GM12891 (cell line): ENCODE data around the gene GNPTG.
A peak's percentile ranks its signal among the peaks of the same experiment; 100 is the strongest.

Source experiments
- DNase-seq: peaks from one replicate; pipeline ENCODE4 v3.0.0; 2011; ENCODE audit warnings: low spot score; ENCODE audit not compliant: insufficient read length
- FAIRE-seq: peaks from 2 replicates; lab custom pipeline; 2011; peaks lifted over from hg19 to GRCh38; lab: Jason Lieb, UNC
- PAX5 ChIP-seq: IDR thresholded peaks from 2 replicates; pipeline ENCODE4 v1.6.1; 2011; ENCODE audit warnings: low read length, moderate library complexity, mild to moderate bottlenecking; ENCODE audit not compliant: insufficient read depth, severe bottlenecking
- POLR2A ChIP-seq: IDR thresholded peaks from 2 replicates; pipeline ENCODE4 v1.6.1; 2011; ENCODE audit warnings: low read depth, low read length, control low read depth
- POLR2AphosphoS5 ChIP-seq: IDR thresholded peaks from 2 replicates; pipeline ENCODE4 v1.6.1; 2011; ENCODE audit warnings: low read depth, low read length, control low read depth
- POU2F2 ChIP-seq: IDR thresholded peaks from 2 replicates; pipeline ENCODE4 v1.6.1; 2011; ENCODE audit warnings: low read depth, mild to moderate bottlenecking, control low read depth, low read length, moderate library complexity
- SPI1 ChIP-seq: IDR thresholded peaks from 2 replicates; pipeline ENCODE4 v1.6.1; 2011; ENCODE audit warnings: low read depth, low read length, control low read depth
- TAF1 ChIP-seq: IDR thresholded peaks from 2 replicates; pipeline ENCODE4 v1.6.1; 2011; ENCODE audit warnings: low read depth, low read length, control low read depth

The GNPTG gene

DNA sequence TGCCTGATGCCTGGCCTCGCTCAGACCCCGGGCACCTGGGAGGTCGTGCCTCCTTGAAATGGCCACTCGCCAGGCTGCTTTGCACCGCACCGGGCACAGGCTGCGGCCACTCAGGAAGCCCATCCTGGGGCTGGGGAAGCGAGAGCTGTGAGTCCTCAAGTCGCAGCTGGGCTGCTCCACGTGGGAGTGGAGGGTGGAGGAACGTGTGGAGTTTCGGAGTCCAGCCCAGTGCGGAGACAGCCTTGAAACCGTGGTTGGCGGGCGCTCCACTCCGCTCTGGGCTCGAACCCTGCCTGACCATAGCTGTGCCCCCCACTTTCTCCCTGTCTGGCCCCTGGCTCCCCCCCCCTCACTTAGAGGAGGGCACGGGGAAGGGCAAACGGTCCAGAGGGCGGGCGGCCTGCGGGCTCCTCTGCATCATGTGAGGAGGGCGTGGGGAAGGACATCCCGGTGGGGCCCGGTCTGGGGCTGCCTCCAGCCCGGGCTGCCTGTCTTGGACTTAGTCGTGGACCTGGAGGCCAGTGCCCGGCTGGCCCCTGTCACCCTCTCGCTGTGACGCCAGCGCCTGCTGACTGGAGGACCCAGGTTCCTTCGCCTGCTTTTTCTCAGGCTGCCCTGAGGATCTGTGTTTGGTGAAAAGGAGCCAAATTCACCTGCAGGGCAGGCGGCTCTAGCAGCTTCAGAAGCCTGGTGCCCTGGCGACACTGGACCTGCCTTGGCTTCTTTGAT is 39.8 kb upstream of the GNPTG start:
- TF ChIP-seq POLR2AphosphoS5 (no peak), TAF1 (no peak), SPI1 (no peak), PAX5 (no peak), POLR2A (no peak), POU2F2 (no peak)
- DNase-seq (no peak), FAIRE-seq (no peak)

DNA sequence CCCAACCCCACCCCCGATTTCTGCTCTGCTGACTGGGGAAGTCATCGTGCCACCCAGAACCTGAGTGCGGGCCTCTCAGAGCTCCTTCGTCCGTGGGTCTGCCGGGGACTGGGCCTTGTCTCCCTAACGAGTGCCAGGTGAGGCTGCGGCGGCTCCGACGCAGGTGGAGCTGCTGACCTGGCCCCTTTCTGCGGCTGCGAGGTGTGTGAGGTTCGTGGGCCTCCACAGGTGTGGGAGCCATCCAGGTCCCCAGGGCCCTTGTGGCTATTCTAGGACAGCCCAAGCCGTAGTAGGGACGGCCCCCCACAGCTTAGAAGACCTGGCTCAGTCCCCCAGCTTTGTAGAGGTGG is 39.3 kb upstream of the GNPTG start:
- FAIRE-seq = no peak
- TF ChIP-seq TAF1 (no peak), POLR2A (no peak), SPI1 (no peak), PAX5 (no peak), POU2F2 (no peak), POLR2AphosphoS5 (no peak)
- DNase-seq = no peak

DNA sequence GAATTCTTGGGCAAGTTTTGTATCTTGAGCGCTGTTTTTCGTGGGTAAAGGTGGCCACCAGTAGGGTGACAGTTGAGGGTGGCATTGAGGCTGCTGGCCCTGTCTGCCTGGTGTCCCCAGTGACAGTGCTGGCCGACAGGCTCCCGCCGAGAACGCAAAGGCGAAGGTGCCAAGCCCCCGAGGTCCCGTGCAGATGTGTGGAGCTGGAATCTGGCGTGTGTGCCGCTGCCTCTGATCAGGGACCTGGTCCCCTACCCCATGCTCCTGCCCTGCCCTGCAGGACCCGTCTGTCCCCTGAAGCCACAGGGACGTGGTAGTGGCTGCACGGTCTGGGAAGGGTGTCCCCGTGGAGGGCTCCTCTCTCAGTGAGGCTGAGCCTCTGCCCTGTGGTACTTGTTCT is 38.8 kb upstream of the GNPTG start:
- TF ChIP-seq TAF1 (no peak), POLR2A (no peak), POLR2AphosphoS5 (no peak)
- FAIRE-seq = no peak
- no peak for DNase-seq

DNA sequence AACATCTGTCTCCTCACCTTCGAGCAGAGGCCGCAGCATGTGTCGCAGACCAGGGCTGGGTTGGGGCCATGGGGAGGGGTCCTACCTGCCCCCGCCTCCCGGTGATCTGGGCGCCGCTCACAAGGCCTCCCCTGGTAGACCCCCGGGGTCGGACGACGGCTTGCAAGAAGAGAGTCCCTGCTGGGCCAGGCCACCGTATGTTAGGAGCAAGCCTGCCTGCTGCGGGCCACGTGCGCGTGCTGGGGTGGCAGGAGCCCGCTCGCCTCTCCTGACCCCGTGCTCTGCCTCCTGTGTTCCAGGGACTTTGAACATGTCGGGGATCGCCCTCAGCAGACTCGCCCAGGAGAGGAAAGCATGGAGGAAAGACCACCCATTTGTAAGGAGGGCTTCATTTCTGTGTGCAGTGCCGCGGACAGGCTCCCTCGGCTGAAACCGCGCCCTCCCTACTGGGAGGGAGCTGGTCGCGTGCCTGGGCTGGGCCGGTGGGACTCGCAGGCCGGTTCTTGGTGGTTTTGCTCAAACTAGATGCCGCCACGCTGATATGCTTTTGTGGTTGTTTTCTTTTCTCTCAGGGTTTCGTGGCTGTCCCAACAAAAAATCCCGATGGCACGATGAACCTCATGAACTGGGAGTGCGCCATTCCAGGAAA is 37.9 kb upstream of the GNPTG start:
- TF ChIP-seq POLR2A = 0 out of 2 replicates have a peak, but pooled peaks have one; percentile 18
- no peak for TF ChIP-seq SPI1
- FAIRE-seq = no peak

DNA sequence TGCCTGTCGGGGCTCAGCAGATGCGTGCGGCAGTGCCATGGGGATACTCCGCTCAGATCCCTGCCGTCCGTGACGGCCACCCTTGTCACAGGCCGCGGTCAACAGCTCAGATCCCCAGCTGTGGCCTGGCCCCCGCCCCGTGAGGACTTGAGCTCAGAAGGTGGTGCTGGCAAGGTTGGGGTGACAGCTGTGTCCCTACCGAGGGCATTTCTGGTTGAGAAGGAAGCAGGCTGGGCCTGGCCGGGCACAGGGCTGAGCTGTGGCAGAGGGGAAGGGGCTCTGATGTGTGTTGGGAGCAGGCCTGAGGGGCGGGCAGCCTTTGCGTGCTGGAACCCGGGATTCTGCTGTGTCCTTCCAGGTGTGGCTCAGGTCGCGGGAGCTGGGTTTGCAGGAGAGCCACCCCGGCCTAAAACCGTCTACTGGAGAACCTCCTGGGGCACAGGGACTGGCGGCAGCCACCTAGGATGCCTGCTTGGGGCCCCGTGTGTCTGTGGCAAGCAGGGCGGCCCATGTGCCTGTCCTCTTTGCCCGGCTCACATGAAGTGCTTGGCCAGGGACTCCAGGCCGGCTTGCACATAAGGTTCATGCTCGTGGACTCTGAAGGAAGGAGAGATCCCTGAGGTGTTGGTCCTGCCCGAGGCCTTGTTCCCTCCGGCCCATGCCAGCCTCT is 37.2 kb upstream of the GNPTG start:
- TF ChIP-seq POLR2AphosphoS5 = peak; percentile 53
- no peak for TF ChIP-seq PAX5
- TF ChIP-seq POLR2A = 0 out of 2 replicates have a peak, but pooled peaks have one; percentile 15
- DNase-seq = no peak

More for the DNA sequence above, 37.9 kb upstream of the GNPTG start:
- no peak for DNase-seq

DNA sequence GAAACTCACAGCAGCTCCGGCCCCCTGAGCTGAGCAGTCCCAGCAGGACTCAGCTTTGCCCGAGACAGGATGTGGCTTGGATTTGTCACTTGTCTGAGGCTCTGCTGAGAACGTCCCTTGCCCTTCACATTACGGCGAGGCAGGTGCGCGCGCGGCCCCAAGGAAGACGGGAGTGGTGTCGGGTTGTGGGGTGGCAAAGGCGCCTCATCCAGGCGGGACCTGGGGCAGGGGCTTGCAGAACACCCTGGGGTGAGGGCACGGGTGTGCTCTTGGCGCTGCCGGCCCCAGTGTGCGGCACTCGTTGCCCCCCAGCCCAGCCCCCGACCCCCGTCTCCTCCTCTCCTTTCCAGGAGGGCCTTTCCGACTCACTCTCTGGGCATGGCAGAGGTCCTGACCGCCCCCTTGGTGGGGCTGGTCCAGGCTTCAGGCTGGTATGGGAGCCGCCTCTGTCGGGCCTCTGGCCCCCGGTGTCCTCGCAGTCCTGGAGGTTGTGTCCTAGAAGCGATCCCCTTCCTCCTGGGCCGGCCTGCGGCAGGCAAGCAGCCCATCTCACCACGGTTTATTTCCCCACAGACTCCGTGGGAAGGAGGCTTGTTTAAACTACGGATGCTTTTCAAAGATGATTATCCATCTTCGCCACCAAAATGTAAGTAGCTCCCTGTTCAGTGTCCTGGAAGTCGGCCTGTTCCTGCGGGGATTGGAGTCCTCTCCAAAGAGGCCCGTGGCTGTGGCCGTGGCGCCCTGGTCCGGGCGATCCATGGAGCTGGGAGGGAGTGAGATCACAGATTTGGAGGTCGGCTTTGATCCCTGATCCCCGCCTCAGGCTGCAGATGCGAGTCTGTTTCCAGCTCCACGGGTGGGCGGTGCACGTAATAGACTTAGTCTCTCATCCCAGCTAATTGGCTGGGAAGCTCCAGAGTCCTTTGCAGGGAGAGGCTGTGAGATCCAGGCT is 36.4 kb upstream of the GNPTG start:
- FAIRE-seq (no peak), DNase-seq (no peak)
- TF ChIP-seq TAF1 (no peak), POLR2AphosphoS5 (peak; percentile 21; the same call in 1 of the 2 replicates)

More for the DNA sequence above, 37.2 kb upstream of the GNPTG start:
- FAIRE-seq = no peak

DNA sequence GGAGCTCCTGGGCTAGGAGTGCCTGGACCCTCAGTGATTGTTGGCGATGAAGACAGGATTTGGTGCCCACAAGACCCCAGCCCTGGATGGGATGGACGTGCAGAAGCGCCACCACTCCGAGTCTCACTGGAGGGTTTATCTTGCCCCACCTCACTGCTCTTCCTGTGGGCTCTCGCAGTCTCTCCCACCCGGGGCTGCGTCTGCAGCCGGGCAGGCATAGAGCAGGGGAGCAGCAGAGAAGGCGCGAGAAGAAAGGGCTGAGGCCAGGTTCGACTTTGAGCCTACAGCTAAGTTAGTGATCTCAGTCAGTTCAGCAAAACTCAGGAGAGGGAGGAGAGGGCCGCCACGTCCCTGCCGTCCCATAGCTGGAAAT is 35.7 kb upstream of the GNPTG start:
- no peak for TF ChIP-seq PAX5
- no peak for TF ChIP-seq SPI1
- TF ChIP-seq POLR2A = no peak
- 0 out of 2 replicates have a peak, but pooled peaks have one; percentile 24 for TF ChIP-seq POLR2AphosphoS5
- FAIRE-seq (no peak), DNase-seq (no peak)

DNA sequence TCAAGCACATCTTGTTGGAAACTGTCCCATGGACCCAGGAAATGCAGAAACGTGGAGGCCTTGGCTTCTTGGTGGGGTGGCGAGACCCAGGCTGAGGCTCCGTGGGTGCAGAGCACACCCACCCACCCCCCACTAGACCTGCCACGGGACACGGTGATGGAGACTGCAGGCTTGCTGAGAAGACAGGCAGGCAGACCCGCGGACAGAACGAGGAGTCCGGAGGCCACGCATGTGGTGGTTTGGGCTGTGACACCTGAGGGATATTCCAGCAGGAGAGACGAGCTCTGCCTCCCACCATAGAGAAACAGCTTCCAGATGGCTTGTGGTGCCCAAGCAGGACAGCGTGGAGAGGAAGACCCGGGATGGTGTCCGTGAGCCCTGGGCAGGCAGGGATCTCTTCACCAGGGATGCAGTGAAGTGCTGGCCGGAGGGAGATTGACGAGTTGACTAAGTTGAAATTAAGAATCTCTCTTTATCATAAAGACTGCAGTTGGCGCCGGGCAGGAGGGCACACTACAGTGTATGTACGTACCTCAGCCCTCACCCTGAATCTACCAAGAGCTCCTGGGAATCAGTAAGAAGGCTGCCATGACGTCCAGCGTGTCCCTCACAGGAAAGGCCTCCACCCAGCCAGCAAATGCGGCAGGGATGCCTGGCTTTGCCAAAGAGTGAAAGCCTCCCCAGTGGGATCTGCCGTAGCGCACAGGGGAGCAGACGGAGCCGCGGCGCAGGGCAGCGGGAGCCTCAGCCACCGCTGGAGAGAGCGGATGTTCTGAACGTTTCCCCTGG is 34.1 kb upstream of the GNPTG start:
- DNase-seq (no peak), FAIRE-seq (no peak)
- TF ChIP-seq SPI1 (no peak), POLR2A (peak; percentile 58; the same call in 1 of the 2 replicates), POU2F2 (no peak), PAX5 (no peak), POLR2AphosphoS5 (peak; percentile 68; the same call in 1 of the 2 replicates), TAF1 (no peak)

DNA sequence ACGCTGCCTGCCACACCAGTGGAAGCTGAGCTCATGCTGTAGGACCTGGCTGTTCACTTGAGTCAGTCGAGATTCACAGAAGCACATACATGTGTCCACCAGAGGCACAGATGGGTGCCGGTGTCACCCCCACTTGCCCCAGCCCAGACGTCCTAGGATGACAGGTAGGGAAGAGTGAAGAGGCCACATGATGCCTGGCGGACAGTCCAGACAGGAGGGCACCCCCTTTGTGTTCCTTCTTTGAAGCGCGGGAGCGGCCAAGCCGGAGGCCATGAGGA is 33.5 kb upstream of the GNPTG start:
- no peak for TF ChIP-seq POLR2AphosphoS5
- TF ChIP-seq PAX5 = no peak
- no peak for TF ChIP-seq TAF1
- TF ChIP-seq POU2F2 = no peak
- DNase-seq (no peak), FAIRE-seq (no peak)
